HG02610 (cell line): ENCODE data around the gene PIK3R1.
A peak's percentile ranks its signal among the peaks of the same experiment; 100 is the strongest.
"Not testable (repeated sequence)": the region's sequence is repeated elsewhere in the genome, so short reads cannot be mapped to it uniquely, and the experiment has no call there.

Source experiments
- ATAC-seq: cut with Tn5 transposase; IDR thresholded peaks from one replicate; pipeline ENCODE4 v1.9.1; 2021; ENCODE audit warnings: mild to moderate bottlenecking, moderate library complexity; ENCODE audit not compliant: unreplicated experiment

Gene PIK3R1

GRCh38 chr5:68225188-68225910 lies 9.8 kb downstream of the PIK3R1 start:
- ATAC-seq: no peak

GRCh38 chr5:68225911-68226545 lies 10.5 kb downstream of the PIK3R1 start:
- no peak for ATAC-seq

- no peak for ATAC-seq
Observed at GRCh38 chr5:68226546-68227073, 11.1 kb downstream of the PIK3R1 start.

GRCh38 chr5:68227532-68228160 lies 12.1 kb downstream of the PIK3R1 start:
- ATAC-seq: no peak

- no peak for ATAC-seq
Observed at GRCh38 chr5:68229416-68229815, 13.9 kb downstream of the PIK3R1 start.

- no peak for ATAC-seq
Observed at GRCh38 chr5:68230285-68230684, 14.7 kb downstream of the PIK3R1 start.

- ATAC-seq: no peak
Observed at GRCh38 chr5:68231414-68232076, 16.0 kb downstream of the PIK3R1 start.

- ATAC-seq: no peak
Observed at GRCh38 chr5:68232277-68232676, 16.7 kb downstream of the PIK3R1 start.

GRCh38 chr5:68233075-68233474 lies 17.5 kb downstream of the PIK3R1 start:
- no peak for ATAC-seq

- ATAC-seq: not testable (repeated sequence)
Observed at GRCh38 chr5:68235229-68235628, 19.7 kb downstream of the PIK3R1 start.

GRCh38 chr5:68237715-68238114 lies 22.2 kb downstream of the PIK3R1 start:
- no peak for ATAC-seq

- ATAC-seq: peak; percentile 84
Observed at GRCh38 chr5:68239487-68239886, 23.9 kb downstream of the PIK3R1 start.

GRCh38 chr5:68240202-68240601 lies 24.6 kb downstream of the PIK3R1 start:
- peak; percentile 72 for ATAC-seq

GRCh38 chr5:68240771-68241170 lies 25.2 kb downstream of the PIK3R1 start:
- no peak for ATAC-seq

- no peak for ATAC-seq
Observed at GRCh38 chr5:68242743-68243142, 27.2 kb downstream of the PIK3R1 start.

GRCh38 chr5:68243251-68243650 lies 27.7 kb downstream of the PIK3R1 start:
- no peak for ATAC-seq

- ATAC-seq: no peak
Observed at GRCh38 chr5:68243681-68244080, 28.1 kb downstream of the PIK3R1 start.

- ATAC-seq: no peak
Observed at GRCh38 chr5:68245319-68245718, 29.8 kb downstream of the PIK3R1 start.

- no peak for ATAC-seq
Observed at GRCh38 chr5:68246802-68247201, 31.2 kb downstream of the PIK3R1 start.

- ATAC-seq: no peak
Observed at GRCh38 chr5:68247627-68248026, 32.1 kb downstream of the PIK3R1 start.

GRCh38 chr5:68248896-68249295 lies 33.3 kb downstream of the PIK3R1 start:
- no peak for ATAC-seq
